Fibroblast of lung (primary cell): ENCODE results near the gene TUNAR.

ENCODE experiments used
- EZH2 ChIP-seq: IDR thresholded peaks from 2 replicates; pipeline ENCODE4 v1.5.1; 2012; ENCODE audit warnings: low read length, control low read depth, mild to moderate bottlenecking; ENCODE audit errors: missing control alignments
- TF ChIP-seq, protein P1 (sequence below), 2 donors: IDR thresholded peaks in 1 of 2; conservative IDR thresholded peaks in 1 of 2; 1 replicate in 1 of 2; 2 replicates in 1 of 2; pipeline ENCODE4 v1.5.1; 2011 to 2012; ENCODE audit warnings: low read length in 2 of 2, control low read depth in 1 of 2, inconsistent platforms in 1 of 2, low read depth in 1 of 2, mild to moderate bottlenecking in 1 of 2

DNA sequence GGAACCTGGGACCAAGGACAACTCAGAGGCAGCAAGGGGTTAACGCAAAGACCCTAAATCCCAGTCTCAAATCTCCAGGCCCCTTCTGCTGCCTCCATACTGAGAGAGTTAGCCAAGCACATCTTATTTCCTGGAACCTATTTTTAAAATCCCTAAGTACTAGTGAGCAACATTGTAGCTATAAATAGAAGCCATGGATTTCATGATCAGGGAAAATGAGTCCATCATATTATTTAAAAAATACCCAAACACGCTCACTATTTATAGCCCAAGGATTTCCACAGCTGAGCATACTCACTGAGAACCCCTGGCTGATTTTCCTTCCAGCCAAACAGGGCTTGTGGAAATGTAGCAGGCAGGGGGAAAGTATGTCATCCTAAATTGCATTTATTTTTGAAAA, 19.4 kb upstream of the TUNAR start:
- TF ChIP-seq, protein P1, sequence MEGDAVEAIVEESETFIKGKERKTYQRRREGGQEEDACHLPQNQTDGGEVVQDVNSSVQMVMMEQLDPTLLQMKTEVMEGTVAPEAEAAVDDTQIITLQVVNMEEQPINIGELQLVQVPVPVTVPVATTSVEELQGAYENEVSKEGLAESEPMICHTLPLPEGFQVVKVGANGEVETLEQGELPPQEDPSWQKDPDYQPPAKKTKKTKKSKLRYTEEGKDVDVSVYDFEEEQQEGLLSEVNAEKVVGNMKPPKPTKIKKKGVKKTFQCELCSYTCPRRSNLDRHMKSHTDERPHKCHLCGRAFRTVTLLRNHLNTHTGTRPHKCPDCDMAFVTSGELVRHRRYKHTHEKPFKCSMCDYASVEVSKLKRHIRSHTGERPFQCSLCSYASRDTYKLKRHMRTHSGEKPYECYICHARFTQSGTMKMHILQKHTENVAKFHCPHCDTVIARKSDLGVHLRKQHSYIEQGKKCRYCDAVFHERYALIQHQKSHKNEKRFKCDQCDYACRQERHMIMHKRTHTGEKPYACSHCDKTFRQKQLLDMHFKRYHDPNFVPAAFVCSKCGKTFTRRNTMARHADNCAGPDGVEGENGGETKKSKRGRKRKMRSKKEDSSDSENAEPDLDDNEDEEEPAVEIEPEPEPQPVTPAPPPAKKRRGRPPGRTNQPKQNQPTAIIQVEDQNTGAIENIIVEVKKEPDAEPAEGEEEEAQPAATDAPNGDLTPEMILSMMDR (conservative IDR thresholded peaks at IDR 0.05 in 1 of 2, IDR thresholded peaks at IDR 0.05 in 1 of 2; ENCODE audit: low read depth in 1 of 2, low read length in 2 of 2), result no peak
- no peak for TF ChIP-seq EZH2
